Colonic mucosa (tissue), 4 donors: Measurements from ENCODE around the gene C6orf58. TPM values are rescaled to one million over a fixed set of nuclear protein-coding genes. Genes with fewer than 3 reads are reported as not detected.
"Not testable (repeated sequence)": the region's sequence is repeated elsewhere in the genome, so short reads cannot be mapped to it uniquely, and the experiment has no call there.

ENCODE experiments used
- DNase-seq: peaks from one replicate; pipeline ENCODE4 v3.0.0-alpha.2; 2020
- H3K27ac ChIP-seq: fragments of 200-600 bp; one replicate; pipeline ENCODE4 v1.8.0; 2021
- H3K27me3 ChIP-seq: fragments of 200-600 bp; one replicate; pipeline ENCODE4 v1.8.0; 2021
- H3K36me3 ChIP-seq: fragments of 200-600 bp; one replicate; pipeline ENCODE4 v1.8.0; 2021
- H3K4me1 ChIP-seq: fragments of 200-600 bp; one replicate; pipeline ENCODE4 v1.8.0; 2021; ENCODE audit warnings: mild to moderate bottlenecking
- H3K4me3 ChIP-seq: fragments of 200-600 bp; one replicate; pipeline ENCODE4 v1.8.0; 2021
- H3K9ac ChIP-seq, 2 donors: one replicate each; pipeline ENCODE4 v1.7.0; 2013; ENCODE audit warnings: control low read depth in 2 of 2, low read depth in 2 of 2, low read length in 2 of 2
- H3K9me3 ChIP-seq: fragments of 200-600 bp; one replicate; pipeline ENCODE4 v1.8.0; 2021
- intact Hi-C: fragments of 100-400 bp; cut with DNase I; formaldehyde crosslinking; loops from one replicate; pipeline ENCODE4 v1.14.1; 2022
- total RNA-seq, 2 donors: library from RNA; stranded (reverse); fragmentation: NEBNext Ultra II Directional in 1 of 2; extraction: Animal tissue kit (Norgen Biotek cat#: 25700) in 1 of 2; gene quantifications; one replicate each; pipeline ENCODE4 v1.2.1, GENCODE V29; 2021
- TF ChIP-seq, protein P1 (sequence below): fragments of 200-600 bp; IDR thresholded peaks from one replicate; pipeline ENCODE4 v1.8.0; 2022; ENCODE audit warnings: antibody characterized with exemption, mild to moderate bottlenecking
- donor health status: healthy.
- donor health status: DM: no; HTN: no; CAD: no.
- donor health status: DM: no; HTN: no; CAD: no.

Gene C6orf58
- total RNA-seq, 2 donors from 2014 or later = not detected

DNA sequence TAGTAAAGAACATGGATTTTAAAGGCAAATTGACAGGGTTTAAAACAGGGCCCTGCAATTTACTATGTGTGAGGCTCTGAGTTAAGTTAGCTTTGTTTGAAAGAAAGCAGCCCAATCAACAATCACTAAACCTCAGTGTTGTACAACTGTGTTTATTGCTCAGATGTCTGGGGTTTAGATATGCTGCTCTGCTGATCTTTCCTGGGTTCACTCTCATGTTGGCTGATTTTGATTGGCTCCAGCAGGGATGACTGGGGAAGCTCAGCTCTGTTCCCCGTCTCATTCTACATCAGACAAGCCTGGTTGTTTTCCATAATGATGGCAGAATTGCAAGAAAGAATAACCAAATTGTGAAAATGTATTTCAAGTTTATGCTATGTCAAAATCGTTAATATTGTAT lies 10.9 kb downstream of the C6orf58 start:
- Histone ChIP-seq H3K27me3 (no peaks in the 10 kb centered on the region), H3K36me3 (no peaks in the 10 kb centered on the region), H3K4me3 (no peak overlapping the region), H3K4me1 (no peaks in the 10 kb centered on the region), H3K27ac (no peak overlapping the region), H3K9me3 (no peaks in the 10 kb centered on the region), H3K9ac (no peak overlapping the region)
- intact Hi-C loops = no loop called here
- TF ChIP-seq, protein P1, sequence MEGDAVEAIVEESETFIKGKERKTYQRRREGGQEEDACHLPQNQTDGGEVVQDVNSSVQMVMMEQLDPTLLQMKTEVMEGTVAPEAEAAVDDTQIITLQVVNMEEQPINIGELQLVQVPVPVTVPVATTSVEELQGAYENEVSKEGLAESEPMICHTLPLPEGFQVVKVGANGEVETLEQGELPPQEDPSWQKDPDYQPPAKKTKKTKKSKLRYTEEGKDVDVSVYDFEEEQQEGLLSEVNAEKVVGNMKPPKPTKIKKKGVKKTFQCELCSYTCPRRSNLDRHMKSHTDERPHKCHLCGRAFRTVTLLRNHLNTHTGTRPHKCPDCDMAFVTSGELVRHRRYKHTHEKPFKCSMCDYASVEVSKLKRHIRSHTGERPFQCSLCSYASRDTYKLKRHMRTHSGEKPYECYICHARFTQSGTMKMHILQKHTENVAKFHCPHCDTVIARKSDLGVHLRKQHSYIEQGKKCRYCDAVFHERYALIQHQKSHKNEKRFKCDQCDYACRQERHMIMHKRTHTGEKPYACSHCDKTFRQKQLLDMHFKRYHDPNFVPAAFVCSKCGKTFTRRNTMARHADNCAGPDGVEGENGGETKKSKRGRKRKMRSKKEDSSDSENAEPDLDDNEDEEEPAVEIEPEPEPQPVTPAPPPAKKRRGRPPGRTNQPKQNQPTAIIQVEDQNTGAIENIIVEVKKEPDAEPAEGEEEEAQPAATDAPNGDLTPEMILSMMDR = no peak
- no peak for DNase-seq

DNA sequence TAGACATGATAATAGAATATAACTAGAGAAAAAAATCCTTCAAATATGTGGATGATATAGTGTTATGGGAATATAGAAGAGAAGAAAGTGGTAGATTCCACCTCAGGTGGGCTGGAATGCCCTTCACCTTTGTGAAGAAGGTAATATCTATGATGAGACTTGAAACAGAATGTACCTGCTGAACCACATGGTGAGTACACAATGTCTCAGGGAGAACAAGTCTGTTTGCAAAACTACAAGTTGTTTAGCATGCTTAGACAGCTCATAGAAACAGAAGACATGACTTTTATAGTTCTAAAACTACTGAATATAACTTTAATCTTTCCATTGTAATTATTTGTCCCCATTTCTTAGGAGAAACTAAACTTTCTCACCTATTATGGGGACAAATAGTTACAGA lies 12.2 kb downstream of the C6orf58 start:
- no peaks in the 10 kb centered on the region for H3K36me3 ChIP-seq
- intact Hi-C loops = no loop called here
- TF ChIP-seq, protein P1 = no peak

DNA sequence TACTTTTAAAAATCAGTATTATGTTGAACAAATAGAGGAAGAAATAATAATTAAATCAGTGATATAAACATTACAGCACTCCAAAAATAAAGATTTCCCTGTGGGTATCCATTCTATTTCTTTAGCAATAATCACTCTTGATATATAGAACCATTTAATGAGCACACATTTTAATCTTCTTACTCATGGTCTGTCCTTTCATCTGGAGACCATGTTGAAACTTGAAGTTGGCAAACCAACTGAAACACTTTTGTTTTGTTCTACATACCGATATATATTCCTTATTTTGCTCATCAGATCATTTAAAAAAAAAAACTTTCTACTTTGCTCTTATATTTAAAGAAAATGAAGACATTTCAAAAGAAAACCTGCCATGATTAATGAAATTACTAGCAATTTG lies 13.4 kb downstream of the C6orf58 start:
- H3K4me3 ChIP-seq = no peak overlapping the region
- no peak for DNase-seq
- no peak overlapping the region for H3K9ac ChIP-seq
- intact Hi-C loops = no loop called here
- H3K27ac ChIP-seq = no peak overlapping the region
- TF ChIP-seq, protein P1 = no peak
- no peaks in the 10 kb centered on the region for H3K27me3 ChIP-seq
- no peaks in the 10 kb centered on the region for H3K9me3 ChIP-seq
- no peaks in the 10 kb centered on the region for H3K4me1 ChIP-seq
- H3K36me3 ChIP-seq = no peaks in the 10 kb centered on the region

More for the DNA sequence above, 12.2 kb downstream of the C6orf58 start:
- H3K27ac ChIP-seq = no peak overlapping the region
- H3K9ac ChIP-seq = no peak overlapping the region
- no peaks in the 10 kb centered on the region for H3K27me3 ChIP-seq
- H3K4me3 ChIP-seq = no peak overlapping the region
- DNase-seq = no peak
- no peaks in the 10 kb centered on the region for H3K9me3 ChIP-seq
- H3K4me1 ChIP-seq = no peaks in the 10 kb centered on the region

DNA sequence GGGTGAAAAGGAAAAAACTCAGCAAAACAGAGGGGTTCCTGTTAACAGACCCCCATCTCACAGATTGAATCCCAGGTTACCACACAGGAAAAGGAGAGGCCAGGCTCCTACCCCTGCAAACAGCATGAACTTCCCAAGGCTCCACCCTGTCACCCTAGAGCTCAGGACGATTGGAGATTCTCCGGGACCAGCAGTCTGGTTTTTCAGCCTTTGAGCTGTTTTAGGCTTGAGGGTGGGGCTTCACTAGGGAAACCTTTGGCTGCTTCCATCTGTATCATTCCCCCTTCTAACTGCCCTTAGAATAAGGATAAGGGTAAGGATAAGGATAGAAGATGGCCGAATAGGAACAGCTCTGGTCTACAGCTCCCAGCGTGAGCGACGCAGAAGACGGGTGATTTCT lies 16.0 kb downstream of the C6orf58 start:
- H3K27me3 ChIP-seq = no peaks in the 10 kb centered on the region
- H3K27ac ChIP-seq = no peak overlapping the region
- no peaks in the 10 kb centered on the region for H3K9me3 ChIP-seq
- DNase-seq = no peak
- H3K4me3 ChIP-seq = no peak overlapping the region
- no peak overlapping the region for H3K9ac ChIP-seq
- TF ChIP-seq, protein P1 = no peak
- intact Hi-C loops = no loop called here
- H3K36me3 ChIP-seq = no peaks in the 10 kb centered on the region
- no peaks in the 10 kb centered on the region for H3K4me1 ChIP-seq

DNA sequence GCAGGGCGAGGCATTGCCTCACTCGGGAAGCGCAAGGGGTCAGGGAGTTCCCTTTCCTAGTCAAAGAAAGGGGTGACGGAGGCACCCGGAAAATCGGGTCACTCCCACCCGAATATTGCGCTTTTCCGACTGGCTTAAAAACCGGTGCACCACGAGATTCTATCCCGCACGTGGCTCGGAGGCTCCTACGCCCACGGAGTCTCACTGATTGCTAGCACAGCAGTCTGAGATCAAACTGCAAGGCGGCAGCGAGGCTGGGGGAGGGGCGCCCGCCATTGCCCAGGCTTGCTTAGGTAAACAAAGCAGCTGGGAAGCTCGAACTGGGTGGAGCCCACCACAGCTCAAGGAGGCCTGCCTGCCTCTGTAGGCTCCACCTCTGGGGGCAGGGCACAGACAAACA lies 16.5 kb downstream of the C6orf58 start:
- H3K4me1 ChIP-seq, DNase-seq, H3K4me3 ChIP-seq, H3K27me3 ChIP-seq, H3K27ac ChIP-seq, H3K9me3 ChIP-seq, H3K36me3 ChIP-seq, intact Hi-C loops, H3K9ac ChIP-seq: not testable (repeated sequence)

DNA sequence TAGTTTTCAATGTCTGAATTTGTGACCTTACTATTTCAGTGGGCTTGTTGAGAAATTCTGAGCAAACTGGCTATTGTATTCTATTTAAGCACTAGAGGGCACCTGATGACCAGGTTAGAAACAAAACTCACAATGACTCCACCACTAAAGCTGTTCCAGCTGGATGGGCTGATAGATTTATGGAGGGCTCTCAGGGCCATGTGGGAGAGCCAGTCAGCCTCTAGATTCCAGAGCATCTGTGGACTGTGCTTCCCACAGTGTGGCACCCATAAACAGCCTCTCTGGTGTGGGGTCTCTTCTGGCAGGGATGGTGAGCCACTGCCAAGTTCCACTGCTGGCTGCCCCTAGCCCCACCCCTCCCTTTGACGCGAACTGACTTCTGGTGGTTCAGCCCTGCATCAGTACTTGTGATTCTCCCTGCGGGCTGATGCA lies 29.2 kb downstream of the C6orf58 start:
- H3K4me1 ChIP-seq = no peaks in the 10 kb centered on the region
- no peak for DNase-seq
- H3K27me3 ChIP-seq = no peaks in the 10 kb centered on the region
- no peak overlapping the region for H3K9ac ChIP-seq
- TF ChIP-seq, protein P1 = no peak
- no peak overlapping the region for H3K27ac ChIP-seq
- H3K4me3 ChIP-seq = no peak overlapping the region
- H3K36me3 ChIP-seq = no peaks in the 10 kb centered on the region
- no peaks in the 10 kb centered on the region for H3K9me3 ChIP-seq
- intact Hi-C loops = no loop called here
